PC-9 (cell line): ENCODE measurements around the gene FOXN1.

Source experiments
- EZH2 ChIP-seq: fragments of 200-600 bp; sonication (generic); IDR thresholded peaks from 2 replicates; pipeline ENCODE4 v1.8.0; 2017; ENCODE audit warnings: antibody characterized with exemption, low read depth
- TF ChIP-seq, protein P1 (sequence below): fragments of 200-600 bp; sonication (generic); conservative IDR thresholded peaks from 2 replicates; pipeline ENCODE4 v1.6.1; 2017; ENCODE audit warnings: mixed run types, antibody characterized with exemption, mild to moderate bottlenecking, moderate library complexity

GRCh38 chr17:28468781-28469180 lies 37.4 kb upstream of the FOXN1 start:
- TF ChIP-seq, protein P1, sequence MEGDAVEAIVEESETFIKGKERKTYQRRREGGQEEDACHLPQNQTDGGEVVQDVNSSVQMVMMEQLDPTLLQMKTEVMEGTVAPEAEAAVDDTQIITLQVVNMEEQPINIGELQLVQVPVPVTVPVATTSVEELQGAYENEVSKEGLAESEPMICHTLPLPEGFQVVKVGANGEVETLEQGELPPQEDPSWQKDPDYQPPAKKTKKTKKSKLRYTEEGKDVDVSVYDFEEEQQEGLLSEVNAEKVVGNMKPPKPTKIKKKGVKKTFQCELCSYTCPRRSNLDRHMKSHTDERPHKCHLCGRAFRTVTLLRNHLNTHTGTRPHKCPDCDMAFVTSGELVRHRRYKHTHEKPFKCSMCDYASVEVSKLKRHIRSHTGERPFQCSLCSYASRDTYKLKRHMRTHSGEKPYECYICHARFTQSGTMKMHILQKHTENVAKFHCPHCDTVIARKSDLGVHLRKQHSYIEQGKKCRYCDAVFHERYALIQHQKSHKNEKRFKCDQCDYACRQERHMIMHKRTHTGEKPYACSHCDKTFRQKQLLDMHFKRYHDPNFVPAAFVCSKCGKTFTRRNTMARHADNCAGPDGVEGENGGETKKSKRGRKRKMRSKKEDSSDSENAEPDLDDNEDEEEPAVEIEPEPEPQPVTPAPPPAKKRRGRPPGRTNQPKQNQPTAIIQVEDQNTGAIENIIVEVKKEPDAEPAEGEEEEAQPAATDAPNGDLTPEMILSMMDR = no peak
- no peak for TF ChIP-seq EZH2
